Ovary (tissue), 3 donors: ENCODE results near the gene ADGRV1.

Source experiments
- CTCF ChIP-seq, 3 donors: fragments of 450-650 bp in 2 of 3; fragments of 200-600 bp in 1 of 3; IDR thresholded peaks; one replicate each; pipeline versions ENCODE4 v1.5.1 to v1.8.0; 2016 to 2022; ENCODE audit warnings: antibody characterized with exemption in 3 of 3, mild to moderate bottlenecking in 1 of 3
- EP300 ChIP-seq: sonication (generic); formaldehyde crosslinking; IDR thresholded peaks from one replicate; pipeline ENCODE4 v1.6.1; 2017; ENCODE audit warnings: antibody characterized with exemption
- POLR2A ChIP-seq: fragments of 450-650 bp; IDR thresholded peaks from one replicate; pipeline ENCODE4 v1.6.1; 2017; ENCODE audit warnings: antibody characterized with exemption, mild to moderate bottlenecking, moderate library complexity
- donor health status: DM: no; HTN: no; CAD: no.

- TF ChIP-seq CTCF (IDR thresholded peaks at IDR 0.05) (no peak), POLR2A (no peak), EP300 (no peak)
These were observed 382.6 kb downstream of the ADGRV1 start for GRCh38 chr5:90941002-90941720.
